Activated CD4-positive, alpha-beta T cell treated with anti-CD3 and anti-CD28 coated beads for 1 hour (primary cell): ENCODE data around the gene ZNF618.

Experiments used
- DNase-seq: peaks from one replicate; pipeline ENCODE4 v3.0.0-alpha.2; 2020

ZNF618 gene

DNA sequence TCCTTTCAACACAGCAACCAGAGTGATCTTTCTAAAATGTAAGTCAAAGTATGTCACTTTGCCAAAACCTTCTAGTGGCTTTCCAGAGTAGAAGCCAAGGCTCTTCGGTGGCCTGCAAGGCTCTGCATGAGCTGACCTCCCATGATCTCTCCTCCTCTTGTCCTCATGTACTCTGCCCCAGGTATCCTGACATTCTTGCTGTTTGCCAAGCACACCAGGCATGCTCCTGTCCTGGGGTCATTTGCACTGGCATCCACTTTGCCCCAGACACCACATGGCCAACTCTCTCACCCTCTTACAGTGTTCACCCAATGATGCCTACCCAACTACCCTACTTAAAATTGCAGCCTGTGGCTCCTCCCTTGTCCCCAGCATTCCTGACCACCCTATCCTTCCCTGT is 86.3 kb downstream of the ZNF618 start:
- DNase-seq, result no peak

DNA sequence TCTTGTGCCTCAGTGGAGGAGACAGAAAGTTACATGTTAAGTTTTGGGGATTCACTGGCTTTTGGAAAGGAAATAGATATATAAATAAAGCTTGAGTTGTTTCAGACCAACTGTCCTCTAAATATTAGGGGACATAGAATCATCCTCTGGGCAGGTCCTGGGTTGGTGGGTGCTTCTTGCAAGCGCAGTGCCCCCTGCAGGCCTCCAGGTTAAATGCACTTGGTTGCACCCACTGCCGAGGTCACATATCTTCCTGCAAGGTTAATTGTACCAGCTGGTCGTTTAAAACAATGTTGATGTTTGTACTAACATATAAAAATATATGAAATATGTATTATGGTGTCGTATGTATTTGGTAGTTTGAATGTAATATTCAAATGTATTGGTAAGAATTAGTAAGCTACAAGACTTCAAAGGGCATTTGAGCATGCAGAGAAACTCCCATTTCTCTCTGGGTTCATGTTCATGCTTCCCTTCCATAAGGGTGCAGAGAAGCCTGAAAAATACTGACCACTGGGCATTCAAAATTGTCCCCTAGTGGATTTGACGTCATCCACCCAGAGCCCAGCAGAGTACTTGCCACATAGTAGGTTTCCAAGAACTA is 87.0 kb downstream of the ZNF618 start:
- no peak for DNase-seq

DNA sequence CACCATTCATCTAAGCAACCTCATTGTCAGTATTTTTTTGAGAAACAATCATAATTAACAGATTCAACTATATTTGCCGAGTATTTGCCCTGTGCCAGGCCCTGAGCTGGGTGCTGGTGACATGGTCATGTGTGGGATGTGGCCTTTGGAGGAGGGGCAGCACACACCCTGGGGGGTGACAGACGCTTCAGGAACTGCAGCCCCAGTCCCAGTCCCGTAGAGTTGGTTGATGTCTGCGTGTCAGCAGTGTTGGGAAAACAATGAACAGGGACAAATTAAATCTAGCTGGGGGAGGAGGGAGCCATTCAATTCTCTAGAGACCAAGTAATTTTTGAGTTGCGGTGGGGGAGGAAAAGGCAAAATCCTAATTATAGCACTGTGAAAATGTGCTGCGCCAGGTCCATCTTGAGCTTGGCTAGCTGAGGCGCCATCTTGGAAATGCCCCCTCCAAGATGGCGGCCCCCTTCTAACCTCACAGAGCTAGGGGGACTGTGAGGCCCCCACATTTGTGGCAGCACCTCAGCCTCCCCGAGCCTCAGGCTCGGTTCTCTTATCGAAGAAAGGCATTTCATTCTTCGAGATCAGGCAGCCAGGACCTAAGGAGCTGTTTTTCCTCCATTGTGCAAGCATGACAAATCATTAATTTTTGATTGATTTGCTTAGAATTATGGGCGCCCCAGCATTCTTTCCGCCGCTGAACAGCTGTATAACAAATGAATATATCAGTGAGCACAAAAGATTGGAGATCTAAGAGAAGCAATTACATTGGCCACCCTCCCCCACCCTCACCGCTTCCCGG is 87.8 kb downstream of the ZNF618 start:
- no peak for DNase-seq

DNA sequence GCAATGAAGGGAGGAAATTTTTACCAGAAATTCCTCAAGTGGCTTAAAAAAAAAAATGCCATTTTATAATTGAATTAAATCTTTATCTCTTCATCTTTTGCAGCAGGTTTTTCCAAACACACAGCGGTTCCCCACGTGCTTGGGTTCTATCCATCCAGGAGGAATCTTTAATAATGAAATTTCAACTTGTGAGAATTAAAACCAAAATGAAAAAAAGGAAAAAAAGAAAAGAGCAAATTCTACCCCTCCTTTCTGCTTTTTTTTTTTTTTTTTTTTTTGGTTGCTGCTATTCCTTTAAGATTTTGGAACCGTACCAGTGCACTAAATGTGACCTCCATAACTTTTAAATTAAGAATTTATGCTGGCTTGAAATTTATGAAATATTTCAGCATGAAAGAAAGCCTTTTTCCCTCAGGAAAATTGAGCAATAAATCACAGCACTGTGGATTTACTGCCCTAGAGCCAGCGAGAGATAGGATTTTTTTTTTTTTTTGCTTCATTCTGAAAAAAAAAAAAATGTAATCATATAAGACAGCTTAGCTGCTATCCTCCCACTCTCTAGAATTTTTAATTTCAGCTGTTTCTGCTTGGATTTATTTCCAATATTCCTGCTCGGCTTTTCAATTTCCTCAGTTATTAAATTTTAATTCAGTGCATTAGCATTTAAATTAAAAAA is 88.5 kb downstream of the ZNF618 start:
- no peak for DNase-seq

DNA sequence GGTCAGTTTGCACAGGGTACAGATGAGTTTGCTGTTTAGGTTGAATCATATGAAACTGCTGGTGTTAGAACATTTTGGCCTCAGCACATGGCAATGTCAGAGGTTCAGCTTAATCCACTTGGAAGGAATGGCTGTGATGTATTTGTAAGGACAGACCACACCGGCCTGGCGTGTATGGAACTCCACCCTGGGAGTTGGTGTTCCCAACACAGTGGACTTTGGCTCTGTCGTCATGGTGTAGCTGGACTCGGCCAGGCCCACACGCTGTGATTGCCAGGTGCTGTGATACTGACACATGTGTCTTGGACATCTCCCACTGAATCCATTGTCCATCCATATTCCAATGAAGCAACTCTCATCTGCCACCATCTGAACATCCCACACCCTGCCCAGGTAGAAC is 90.3 kb downstream of the ZNF618 start:
- DNase-seq, result no peak

DNA sequence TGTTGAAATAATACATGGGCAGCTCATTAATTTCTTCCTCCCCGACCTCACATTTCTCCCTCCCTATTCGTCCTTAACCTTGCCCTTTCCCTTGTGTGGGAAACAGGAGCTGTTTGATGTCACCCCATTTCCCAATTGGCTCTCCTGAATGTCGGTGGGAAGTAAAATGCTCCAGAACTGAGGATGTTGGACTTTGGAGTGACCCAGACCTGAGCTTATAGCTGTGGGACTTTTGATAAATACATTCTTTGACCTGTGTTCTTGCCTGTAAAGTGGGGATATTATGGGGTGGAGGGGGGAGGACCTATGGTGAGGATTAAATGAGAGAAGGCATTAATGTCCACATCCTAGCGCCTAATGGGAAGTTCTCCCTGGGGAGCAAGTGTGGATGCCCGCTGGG is 91.3 kb downstream of the ZNF618 start:
- no peak for DNase-seq

DNA sequence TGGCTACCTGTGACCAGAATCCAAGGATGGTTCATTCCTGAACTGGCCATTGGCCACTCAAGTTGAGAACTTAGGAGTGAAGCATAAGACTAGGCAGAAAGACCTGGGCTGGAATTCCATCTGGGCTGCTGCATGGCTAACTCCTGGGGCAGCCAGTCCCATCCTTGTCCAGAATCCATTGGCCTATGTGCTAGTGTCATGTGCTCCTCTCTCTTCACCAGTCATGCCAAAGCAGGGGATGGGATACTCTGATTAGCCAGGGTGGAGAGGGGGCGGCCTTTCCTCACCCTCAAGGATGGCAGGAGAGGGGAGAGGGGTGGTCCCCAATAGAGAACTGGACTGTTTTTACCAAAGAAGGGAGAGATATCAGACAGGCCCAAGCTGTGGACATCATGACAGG is 93.2 kb downstream of the ZNF618 start:
- no peak for DNase-seq

DNA sequence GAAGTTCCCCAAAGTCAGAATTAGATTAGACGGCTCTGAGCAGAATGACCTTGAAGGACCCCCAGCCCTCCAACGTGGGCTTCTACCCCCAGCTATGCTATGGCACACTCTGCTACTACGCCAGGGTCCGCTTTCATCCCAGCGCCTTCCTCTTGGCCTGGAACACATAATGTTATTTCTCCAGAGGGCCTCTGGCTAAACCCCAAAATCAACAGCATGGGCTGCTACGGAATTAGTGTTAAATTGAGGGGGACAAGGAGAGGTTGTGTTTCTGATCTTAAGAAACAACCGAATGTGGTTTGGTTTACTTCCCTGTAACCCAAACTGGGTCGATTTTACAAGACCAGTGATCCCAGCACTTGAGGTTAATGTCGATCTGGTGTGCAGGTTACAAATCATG is 97.1 kb downstream of the ZNF618 start:
- no peak for DNase-seq

DNA sequence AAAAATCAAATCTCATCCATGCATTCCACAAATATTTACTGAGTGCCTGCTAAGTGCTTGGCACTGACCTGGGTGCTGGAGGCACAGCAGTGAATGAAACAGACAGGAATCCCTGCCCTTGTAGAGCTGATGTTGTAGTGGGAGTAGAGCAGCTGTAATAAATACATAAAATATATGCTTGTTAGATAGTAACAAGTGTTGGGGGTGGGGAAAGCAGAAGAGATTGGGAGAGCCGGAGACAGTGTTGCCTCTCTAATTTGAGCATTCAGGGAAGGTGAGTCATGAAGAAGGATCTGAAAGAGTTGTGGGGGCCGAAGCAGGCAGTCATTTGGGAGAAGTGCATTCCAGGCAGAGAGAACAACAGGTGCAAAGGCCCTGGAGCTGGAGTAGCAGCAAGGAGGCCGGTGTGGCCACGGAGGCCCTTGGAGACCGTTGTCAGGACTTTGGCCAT is 97.9 kb downstream of the ZNF618 start:
- no peak for DNase-seq

DNA sequence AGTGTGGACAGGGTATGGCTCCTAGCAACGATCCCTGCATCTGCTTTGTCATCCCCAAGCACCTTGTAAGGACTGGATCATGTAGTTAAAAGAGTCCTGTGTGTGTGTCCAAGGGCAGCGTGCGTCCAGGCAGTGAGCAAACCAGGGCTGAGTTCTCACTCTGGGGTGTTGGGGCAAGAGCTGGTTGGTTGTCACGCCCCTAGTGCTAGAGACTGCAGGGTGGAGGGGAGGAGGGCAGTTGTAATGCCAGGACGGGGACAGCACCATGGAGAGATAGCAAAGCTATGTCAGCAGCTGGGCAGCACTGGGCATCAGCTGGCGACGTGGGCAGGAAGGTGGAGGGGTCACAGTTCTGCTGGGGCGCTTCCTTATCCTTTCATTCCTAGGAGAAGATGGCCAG is 100.8 kb downstream of the ZNF618 start:
- no peak for DNase-seq

DNA sequence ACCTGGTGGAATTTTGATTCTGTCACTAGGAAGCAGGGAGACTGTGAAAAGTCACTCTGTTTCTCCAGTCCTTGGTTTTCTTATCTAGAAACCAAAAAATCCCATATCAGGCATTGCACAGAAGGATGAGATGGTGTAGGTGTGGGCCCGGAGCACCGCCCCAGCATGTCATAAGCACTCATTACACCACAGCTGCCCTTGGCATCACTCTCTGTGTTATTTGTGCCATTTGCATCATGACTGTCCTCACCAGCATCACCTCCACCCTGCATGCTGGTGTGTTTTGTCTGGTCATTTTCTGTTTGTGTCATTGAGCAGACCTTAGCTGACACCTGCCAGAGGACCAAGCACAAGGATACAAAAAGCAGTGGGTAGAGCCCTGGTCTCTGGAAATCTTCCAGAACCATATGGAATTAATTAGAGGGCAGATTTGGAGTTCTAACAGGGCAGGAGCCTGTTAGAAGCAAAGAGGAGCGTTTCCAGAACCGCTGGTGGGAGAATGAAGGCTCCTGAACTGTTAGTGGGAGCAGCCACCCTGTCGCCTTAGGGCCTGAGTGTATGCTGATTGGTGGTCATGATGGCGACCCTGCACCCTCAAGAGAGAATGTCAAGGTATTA is 102.7 kb downstream of the ZNF618 start:
- DNase-seq, result no peak

DNA sequence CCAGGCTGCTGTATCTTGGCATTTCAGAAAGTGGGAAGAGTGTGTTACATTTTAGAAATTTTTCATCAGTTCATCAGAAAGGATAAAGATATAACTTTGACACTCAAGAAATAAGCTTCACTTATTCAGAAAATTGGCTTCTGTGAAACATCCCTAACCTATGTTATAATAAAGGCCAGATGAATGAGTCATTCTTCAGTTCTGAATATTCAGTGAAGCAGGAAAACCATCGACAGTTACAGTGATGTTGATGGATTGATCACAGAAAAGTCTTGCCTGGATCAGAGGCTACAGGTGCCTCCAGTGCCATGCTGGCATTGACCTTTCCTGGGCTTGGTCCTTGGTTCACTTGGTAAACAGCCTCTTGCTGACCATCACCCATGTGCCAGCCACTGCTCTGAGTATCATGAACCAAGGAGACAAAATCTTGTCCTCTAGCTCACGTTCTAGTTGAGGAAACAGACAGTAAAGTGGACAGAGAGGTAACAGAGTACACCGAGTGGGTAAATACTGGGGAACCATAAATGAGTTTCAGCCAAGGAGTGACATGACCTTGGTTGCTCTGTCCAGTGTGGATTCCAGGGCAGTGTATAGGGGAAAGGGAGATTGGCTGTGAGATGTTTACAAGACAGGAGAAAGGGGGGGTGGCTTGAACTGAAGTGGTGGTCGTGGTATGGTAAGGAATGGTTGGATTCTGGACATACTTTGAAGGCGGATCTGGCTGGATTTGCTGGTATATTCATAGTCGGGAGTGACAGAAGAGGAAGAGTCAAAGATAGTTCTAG is 103.4 kb downstream of the ZNF618 start:
- DNase-seq, result no peak

DNA sequence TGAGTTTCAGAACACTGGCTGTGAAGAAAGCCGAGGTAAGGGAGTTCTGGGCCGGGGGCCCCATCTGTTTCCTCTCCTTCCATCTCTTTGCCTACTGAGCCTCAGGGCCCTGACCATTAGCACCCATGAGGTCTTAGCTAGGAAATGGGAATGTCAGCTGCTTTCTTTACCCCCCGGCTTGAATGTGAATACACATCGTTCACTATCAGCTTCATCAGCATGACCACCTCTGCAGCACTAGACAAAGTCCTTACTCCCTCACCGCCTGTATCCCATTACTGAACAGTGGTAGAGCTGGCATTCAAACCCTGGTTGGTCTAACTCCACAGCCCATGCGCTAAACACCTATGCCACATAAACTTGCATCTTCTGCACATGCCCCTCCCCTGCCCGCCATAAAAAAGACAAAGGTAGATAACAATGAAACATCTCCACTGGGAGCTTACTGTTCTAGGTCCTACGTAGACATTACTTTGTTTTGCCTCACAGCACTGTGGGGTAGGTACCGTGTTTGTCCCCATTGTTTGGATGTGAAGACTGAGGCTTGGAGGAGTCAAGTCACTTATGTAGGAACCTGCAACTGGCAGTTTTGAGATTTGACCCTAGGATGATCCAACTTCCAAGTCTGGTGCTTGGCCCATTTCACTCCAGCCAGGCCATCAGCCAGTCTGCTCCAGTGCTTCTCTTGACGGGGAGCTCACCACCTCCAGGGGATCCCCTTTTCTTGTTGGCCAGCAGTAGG is 108.7 kb downstream of the ZNF618 start:
- no peak for DNase-seq

DNA sequence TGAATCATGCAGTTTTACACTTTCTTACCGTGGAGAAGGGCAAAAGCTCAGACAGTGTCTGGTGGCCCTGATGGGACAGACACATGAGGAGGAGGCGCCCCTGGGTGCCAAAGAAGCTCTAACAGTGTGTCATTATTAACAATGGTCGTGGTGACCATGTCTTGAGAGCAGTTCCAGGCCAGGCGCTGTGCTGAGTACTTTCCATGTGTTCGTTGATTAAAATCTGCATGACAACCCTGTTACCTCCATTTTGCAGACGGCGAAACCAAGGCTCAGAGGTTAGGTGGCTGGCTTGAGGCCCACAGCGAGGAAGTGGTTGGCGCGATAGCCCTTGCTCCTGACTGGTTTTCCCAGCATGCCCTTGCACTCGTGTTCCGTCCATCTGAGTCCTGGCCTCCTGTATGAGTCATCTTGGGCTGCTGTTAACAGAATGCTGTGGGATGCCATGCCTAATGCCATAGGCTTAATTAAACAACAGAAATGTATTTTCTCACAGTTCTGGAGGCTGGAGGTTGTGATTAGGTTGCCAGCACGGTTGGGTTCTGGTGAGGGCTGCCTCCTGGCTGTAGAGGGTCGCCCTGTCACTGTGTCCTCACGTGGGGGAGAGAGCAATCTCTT is 110.0 kb downstream of the ZNF618 start:
- DNase-seq, result no peak

DNA sequence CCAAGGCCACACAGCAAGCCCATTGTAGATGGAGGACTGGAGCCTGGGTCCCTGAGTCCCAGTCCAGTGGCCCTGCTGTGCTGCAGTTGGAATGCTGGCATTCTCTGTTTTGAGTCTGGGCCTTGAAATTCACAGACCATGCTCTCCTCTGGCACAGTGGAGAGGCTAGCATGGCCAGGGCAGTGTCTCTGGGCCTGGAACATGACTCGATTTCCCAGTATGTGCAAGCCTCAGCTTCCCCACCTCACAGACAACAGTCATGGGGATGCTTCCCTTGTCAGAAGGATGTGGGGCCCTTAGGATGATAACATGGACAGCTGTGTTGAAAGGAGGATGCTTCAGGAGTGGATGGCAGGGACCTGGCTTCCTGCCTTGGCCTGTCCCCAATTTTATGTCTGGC is 110.8 kb downstream of the ZNF618 start:
- no peak for DNase-seq

DNA sequence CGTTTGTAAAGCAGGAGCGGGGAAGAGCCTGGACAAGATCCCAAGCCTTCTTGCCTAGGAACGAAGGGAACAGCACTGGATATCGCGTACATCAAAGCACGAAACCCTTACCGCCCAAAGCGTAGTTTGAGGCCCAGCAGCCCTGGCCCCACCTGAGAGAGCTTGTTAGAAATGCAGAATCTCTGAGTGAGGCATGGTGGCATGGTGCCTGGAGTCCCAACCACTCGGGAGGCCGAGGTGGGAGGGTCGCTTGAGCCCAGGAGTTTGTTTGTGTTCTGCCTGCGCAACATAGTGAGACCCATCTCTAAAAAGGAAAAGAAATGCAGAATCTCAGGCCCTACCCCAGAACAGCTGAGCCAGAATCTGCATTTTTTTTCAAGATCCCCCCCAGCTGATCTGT is 111.4 kb downstream of the ZNF618 start:
- no peak for DNase-seq

DNA sequence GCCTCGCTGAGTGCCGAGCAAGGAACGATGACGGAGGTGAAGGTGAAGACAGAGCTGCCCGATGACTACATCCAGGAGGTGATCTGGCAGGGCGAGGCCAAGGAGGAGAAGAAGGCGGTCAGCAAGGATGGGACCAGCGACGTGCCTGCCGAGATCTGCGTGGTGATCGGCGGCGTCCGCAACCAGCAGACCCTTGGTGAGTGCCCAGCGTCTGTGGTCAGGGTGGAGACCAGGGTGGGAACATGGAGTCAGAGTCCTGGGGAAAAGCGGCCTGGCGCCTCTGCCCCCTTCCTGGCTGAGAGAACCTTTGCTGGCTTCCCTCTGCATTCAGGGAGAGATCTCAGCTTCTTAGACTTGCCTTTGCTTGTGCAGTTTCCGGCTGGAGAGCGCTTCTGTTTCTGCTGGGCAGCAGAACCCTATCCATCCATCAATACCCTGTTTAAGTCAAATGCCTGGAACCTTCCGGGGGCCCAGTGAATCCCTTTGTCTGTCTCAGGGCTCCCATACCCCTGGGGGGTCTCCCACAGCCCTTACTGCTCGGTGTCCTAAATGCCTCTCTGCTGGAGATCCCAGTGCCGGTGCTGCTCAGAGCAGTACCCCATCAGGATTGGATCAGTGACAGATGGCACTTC is 112.4 kb downstream of the ZNF618 start:
- no peak for DNase-seq

DNA sequence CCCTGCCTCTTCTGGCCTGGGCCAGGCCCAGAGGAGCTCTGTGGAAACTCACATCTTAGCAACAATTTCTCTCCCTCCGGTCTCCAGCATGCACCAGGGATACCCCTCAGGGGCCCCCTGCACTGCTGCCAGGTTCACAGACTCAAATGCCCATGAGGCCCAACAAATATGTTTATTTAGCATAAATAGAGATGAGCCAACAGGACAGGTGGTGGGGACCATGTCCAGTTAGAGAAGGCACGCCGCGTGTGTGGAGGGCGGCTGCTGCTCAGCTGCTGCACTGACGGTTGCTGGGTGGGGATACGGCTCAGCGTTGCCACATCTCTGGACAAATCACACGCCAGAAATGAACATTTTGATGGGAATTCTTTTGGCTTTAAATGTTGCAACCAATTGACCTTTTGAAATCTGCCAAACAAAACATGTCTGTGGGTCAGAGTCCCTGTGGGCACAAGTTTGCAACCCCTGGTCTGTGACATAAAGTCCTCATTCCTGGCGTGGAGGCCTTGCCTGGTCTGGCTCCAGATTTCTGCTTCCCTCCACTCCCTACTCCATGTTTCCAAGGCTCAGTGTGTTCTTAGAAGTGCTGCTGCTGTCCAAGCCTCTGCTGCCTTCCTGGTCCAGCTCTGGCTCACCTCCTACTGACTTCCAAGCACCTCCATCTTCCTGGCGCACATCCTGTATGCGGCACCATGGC is 113.1 kb downstream of the ZNF618 start:
- no peak for DNase-seq

DNA sequence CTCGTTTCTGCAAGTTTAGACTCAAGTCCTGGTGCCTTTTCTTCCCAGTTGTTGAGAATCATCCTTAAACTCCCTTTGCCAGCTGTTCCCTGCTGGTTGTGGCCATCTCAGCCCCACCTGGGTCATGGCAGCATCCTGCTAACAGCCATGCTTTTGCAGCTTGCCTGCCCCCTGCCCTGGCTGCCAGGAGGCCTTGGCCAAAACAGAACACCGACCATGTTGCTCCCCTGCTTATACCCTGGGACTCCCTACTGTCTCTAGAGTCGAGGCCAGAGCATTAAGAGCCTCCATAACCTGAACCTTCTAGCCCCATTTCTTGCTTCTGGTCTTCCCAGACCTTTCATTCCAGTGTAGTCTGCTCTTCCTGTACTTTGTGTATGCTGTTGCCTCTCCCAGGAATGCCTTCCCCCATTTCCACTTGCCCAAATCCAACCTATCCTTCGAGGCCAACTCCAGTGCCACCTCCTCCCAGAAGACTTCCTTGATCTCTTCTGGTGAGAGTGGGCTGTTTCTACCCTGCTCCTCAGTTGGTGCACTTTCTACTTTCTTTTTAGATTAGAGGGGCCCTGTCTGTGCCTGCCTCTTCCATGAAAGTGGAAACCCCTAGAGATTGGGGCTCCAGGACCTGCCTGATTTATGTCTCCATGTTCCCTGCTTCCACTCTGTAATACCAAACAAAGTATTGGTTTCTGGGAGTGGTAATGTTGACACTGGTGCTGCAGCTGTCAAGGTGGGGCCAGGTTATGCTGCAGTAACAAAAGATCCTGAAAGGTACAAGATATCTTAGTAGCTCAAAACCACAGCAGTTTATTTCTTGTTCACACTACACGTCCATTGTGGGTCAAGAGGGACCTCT is 113.8 kb downstream of the ZNF618 start:
- DNase-seq, result no peak

DNA sequence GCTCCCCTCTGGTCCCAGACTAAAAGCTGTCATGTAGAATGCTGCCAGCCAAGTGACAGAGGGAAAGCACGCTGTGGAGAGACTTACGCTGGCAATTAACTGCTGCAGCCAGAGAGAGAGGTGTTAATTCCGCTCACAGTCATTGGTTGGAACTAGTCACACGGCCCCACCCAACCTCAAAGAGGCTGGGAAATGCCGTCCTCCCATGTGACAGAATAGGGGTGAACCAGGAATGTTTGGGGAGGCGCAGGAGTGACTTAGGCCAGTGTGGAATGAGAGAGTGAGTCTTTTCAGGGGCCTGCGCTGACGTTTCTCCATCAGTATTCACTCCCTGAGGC is 114.4 kb downstream of the ZNF618 start:
- no peak for DNase-seq
